Mucosa of rectum (tissue), 2 donors: ENCODE measurements around the gene ABCC1.
"Not testable (repeated sequence)": the region's sequence is repeated elsewhere in the genome, so short reads cannot be mapped to it uniquely, and the experiment has no call there.

Source experiments
- H3K27ac ChIP-seq, 2 donors: one replicate each; pipeline ENCODE4 v1.7.0; 2013; ENCODE audit warnings: inconsistent platforms in 2 of 2, low read depth in 2 of 2, low read length in 2 of 2
- H3K27me3 ChIP-seq, 2 donors: one replicate each; pipeline ENCODE4 v1.7.0; 2013; ENCODE audit warnings: low read length in 2 of 2; ENCODE audit not compliant: control insufficient read depth in 2 of 2, insufficient read depth in 2 of 2
- H3K36me3 ChIP-seq, 2 donors: one replicate each; pipeline ENCODE4 v1.7.0; 2013; ENCODE audit warnings: low read length in 2 of 2; ENCODE audit not compliant: control insufficient read depth in 2 of 2, insufficient read depth in 2 of 2
- H3K4me1 ChIP-seq, 2 donors: one replicate each; pipeline ENCODE4 v1.7.0; 2013; ENCODE audit warnings: low read length in 2 of 2, mild to moderate bottlenecking in 1 of 2; ENCODE audit not compliant: control insufficient read depth in 2 of 2, insufficient read depth in 2 of 2
- H3K4me3 ChIP-seq, 2 donors: one replicate each; pipeline ENCODE4 v1.7.0; 2013; ENCODE audit warnings: low read length in 2 of 2
- H3K9ac ChIP-seq, 2 donors: one replicate each; pipeline ENCODE4 v1.7.0; 2013; ENCODE audit warnings: low read length in 2 of 2, low read depth in 1 of 2, mild to moderate bottlenecking in 1 of 2
- H3K9me3 ChIP-seq, 2 donors: one replicate each; pipeline ENCODE4 v1.7.0; 2013; ENCODE audit warnings: low read length in 2 of 2; ENCODE audit not compliant: control insufficient read depth in 2 of 2
- donor health status: healthy.
- donor health status: Normal muscosa, but diverticular disease.

The ABCC1 gene

GRCh38 chr16:15916323-15916722, 33.1 kb upstream of the ABCC1 start:
- no peaks in the 10 kb centered on the region for H3K36me3 ChIP-seq
- H3K27me3 ChIP-seq: no peaks in the 10 kb centered on the region
- H3K9me3 ChIP-seq: no peaks in the 10 kb centered on the region
- no peak overlapping the region for H3K9ac ChIP-seq
- H3K4me3 ChIP-seq: no peak overlapping the region
- no peaks in the 10 kb centered on the region for H3K4me1 ChIP-seq
- no peak overlapping the region for H3K27ac ChIP-seq

DNA sequence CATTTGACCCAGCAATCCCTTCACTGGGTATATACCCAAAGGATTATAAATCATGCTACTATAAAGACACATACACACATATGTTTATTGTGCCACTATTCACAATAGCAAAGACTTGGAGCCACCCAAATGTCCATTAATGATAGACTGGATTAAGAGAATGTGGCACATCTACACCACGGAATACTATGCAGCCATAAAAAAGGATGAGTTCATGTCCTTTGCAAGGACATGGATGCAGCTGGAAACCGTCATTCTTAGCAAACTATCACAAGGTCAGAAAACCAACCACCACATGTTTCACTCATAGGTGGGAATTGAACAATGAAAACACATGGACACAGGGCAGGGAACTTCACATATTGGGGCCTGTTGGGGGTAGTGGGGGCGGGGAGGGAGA, 31.1 kb upstream of the ABCC1 start:
- not testable (repeated sequence) for H3K9ac ChIP-seq, H3K4me3 ChIP-seq, H3K36me3 ChIP-seq, H3K27ac ChIP-seq, H3K9me3 ChIP-seq, H3K4me1 ChIP-seq, H3K27me3 ChIP-seq

DNA sequence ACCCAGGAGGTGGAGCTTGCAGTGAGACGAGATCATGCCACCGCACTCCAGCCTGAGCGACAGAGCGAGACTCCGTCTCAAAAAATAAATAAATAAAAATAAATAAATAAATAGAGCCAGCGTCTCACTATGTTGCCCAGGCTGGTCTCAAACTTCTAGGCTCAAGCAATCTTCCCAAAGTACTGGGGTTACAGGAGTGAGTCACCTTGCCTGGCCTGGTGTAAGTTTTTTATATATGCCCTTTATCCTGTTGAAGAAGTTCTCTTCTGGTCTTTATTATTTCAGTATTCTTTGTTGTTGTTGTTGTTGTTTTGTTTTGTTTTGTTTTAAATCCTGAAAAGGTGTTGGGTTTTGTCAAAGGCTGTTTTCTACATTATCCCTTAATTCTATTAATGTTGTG, 30.1 kb upstream of the ABCC1 start:
- H3K27ac ChIP-seq: no peak overlapping the region
- H3K9me3 ChIP-seq: no peaks in the 10 kb centered on the region
- no peaks in the 10 kb centered on the region for H3K4me1 ChIP-seq
- no peaks in the 10 kb centered on the region for H3K36me3 ChIP-seq
- H3K4me3 ChIP-seq: no peak overlapping the region
- H3K27me3 ChIP-seq: no peaks in the 10 kb centered on the region
- no peak overlapping the region for H3K9ac ChIP-seq

GRCh38 chr16:15924996-15925395, 24.4 kb upstream of the ABCC1 start:
- H3K4me3 ChIP-seq: no peak overlapping the region
- no peaks in the 10 kb centered on the region for H3K27me3 ChIP-seq
- H3K9me3 ChIP-seq: no peaks in the 10 kb centered on the region
- H3K9ac ChIP-seq: no peak overlapping the region
- no peaks in the 10 kb centered on the region for H3K36me3 ChIP-seq
- H3K4me1 ChIP-seq: peaks cover 2 to 4% of the 10 kb centered on the region in 2 donors
- no peak overlapping the region for H3K27ac ChIP-seq

GRCh38 chr16:15925631-15926030, 23.8 kb upstream of the ABCC1 start:
- no peaks in the 10 kb centered on the region for H3K27me3 ChIP-seq
- no peak overlapping the region for H3K9ac ChIP-seq
- H3K9me3 ChIP-seq: no peaks in the 10 kb centered on the region
- H3K36me3 ChIP-seq: no peaks in the 10 kb centered on the region
- H3K27ac ChIP-seq: no peak overlapping the region
- H3K4me1 ChIP-seq: peaks cover 2 to 4% of the 10 kb centered on the region in 2 donors
- no peak overlapping the region for H3K4me3 ChIP-seq

DNA sequence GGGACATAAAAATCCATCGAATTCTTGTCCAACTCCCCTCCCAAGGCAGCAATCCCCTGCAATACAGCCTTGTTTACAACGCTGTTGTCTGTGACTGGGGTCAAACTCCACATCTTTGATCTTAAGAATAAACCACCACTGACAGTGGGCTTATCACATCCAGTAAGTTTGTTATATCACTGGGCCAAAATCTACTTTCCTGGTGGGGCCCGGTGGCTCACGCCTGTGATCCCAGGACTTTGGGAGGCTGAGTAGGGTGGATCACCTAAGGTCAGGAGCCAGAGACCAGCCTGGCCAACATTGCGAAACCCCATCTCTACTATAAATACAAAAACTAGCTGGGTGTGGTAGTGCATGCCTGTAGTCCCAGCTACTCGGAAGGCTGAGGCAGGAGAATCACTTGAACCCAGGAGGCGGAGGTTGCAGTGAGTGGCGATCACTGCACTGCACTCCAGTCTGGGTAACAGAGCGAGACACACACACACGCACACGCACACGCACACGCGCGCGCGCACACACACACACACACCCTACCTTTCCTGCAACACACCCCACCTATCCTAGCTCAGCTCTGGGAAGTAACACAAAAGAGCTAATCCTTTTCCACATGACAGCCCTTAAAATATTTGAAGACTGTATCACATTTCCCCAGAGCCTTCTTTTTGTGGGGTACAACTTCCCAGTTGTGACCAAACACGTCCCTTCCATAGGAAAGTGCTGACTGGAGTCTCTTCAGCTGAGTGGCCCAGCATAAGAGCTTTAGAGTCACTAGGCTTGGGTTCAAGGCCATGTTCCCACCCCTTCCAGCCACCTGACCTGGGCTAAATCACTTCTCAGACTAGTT, 20.9 kb upstream of the ABCC1 start:
- H3K36me3 ChIP-seq: no peaks in the 10 kb centered on the region
- H3K27me3 ChIP-seq: no peaks in the 10 kb centered on the region
- no peaks in the 10 kb centered on the region for H3K9me3 ChIP-seq
- H3K4me1 ChIP-seq: peaks cover 2 to 4% of the 10 kb centered on the region in 2 donors
- no peak overlapping the region for H3K4me3 ChIP-seq
- H3K27ac ChIP-seq: no peak overlapping the region
- H3K9ac ChIP-seq: no peak overlapping the region

GRCh38 chr16:15932939-15933338, 16.5 kb upstream of the ABCC1 start:
- Histone ChIP-seq H3K4me1 (peaks cover 2 to 4% of the 10 kb centered on the region in 2 donors), H3K36me3 (no peaks in the 10 kb centered on the region), H3K4me3 (no peak overlapping the region), H3K27ac (no peak overlapping the region), H3K9ac (no peak overlapping the region), H3K9me3 (no peaks in the 10 kb centered on the region), H3K27me3 (no peaks in the 10 kb centered on the region)

- Histone ChIP-seq H3K27me3 (no peaks in the 10 kb centered on the region), H3K9me3 (no peaks in the 10 kb centered on the region), H3K36me3 (no peaks in the 10 kb centered on the region), H3K4me1 (peaks cover 0 to 1% of the 10 kb centered on the region in 2 donors), H3K4me3 (no peak overlapping the region), H3K9ac (no peak overlapping the region), H3K27ac (no peak overlapping the region)
Observed at GRCh38 chr16:15933781-15934180, 15.6 kb upstream of the ABCC1 start.

DNA sequence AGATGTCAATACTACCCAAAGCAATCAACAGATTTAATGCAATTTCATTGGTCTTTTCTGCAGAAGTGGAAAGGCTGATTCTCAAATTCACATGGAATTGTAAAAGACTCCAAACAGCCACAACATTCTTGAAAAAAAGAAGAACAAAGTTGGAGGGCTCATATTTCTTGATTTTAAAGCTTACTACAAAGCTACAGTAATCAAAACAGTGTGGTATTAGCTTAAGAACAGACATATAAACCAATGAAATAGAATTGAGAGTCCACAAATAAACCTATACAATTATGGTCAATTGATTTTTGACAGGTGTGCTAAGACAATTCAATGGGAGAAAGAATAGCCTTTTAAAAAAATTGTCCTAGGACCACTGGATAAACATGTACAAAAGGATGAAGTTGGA, 14.4 kb upstream of the ABCC1 start:
- no peaks in the 10 kb centered on the region for H3K9me3 ChIP-seq

DNA sequence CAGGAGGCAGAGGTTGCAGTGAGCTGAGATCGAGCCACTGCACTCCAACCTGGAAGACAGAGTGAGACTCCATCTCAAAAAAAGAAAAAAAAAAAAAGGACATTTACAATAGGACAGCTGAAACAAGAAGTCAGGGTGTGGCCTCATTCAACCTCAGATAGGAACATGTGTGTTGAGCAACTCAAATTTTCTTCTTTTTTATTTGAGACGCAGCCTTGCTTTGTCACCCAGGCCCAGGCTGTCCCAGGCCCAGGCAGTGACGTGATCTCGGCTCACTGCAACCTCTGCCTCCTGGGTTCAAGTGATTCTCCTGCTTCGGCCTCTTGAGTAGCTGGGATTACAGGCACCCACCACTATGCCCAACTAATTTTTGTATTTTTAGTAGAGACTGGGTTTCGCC, 12.6 kb upstream of the ABCC1 start:
- H3K36me3 ChIP-seq, H3K27ac ChIP-seq, H3K27me3 ChIP-seq, H3K9me3 ChIP-seq, H3K4me1 ChIP-seq, H3K4me3 ChIP-seq, H3K9ac ChIP-seq: not testable (repeated sequence)

More for the DNA sequence above, 14.4 kb upstream of the ABCC1 start:
- Histone ChIP-seq H3K9ac (no peak overlapping the region), H3K27me3 (no peaks in the 10 kb centered on the region), H3K4me1 (no peaks in the 10 kb centered on the region), H3K36me3 (no peaks in the 10 kb centered on the region), H3K4me3 (no peak overlapping the region), H3K27ac (no peak overlapping the region)
